ENCODE data around the gene SCAF11.

- no peak for TF ChIP-seq CTCF (conservative IDR thresholded peaks at IDR 0.05; ENCODE audit: low read length)
- TF ChIP-seq EZH2phosphoT487 (IDR thresholded peaks at IDR 0.05; ENCODE audit: borderline replicate concordance, low read depth, low read length), result no peak
Observed at GRCh38 chr12:45918818-45919217, 71.6 kb downstream of the SCAF11 start.
